COR-L47 (cell line): ENCODE results near the gene STIM1.
"Not testable (repeated sequence)": the region's sequence is repeated elsewhere in the genome, so short reads cannot be mapped to it uniquely, and the experiment has no call there.

Source experiments
- DNase-seq: peaks from one replicate; lab custom pipeline; 2025; lab: John Stamatoyannopoulos, UW

Gene STIM1

GRCh38 chr11:3854977-3855807 is at the start of gene STIM1:
Gene STIM1 (plus strand): TSS chr11:3855664. CDS start chr11:3856271, 607 bp downstream.
- peak; percentile 93 for DNase-seq

- DNase-seq = peak; percentile 63
These were observed 47.3 kb upstream of the STIM1 start, which contains the start of gene PGAP2 for GRCh38 chr11:3807909-3808860. Gene PGAP2 (plus strand): TSS chr11:3808560. CDS start chr11:3811260, 2,700 bp downstream.

- peak; percentile 47 for DNase-seq
These were observed 46.4 kb upstream of the STIM1 start for GRCh38 chr11:3808861-3809623.

- DNase-seq = no peak
These were observed 45.9 kb upstream of the STIM1 start for GRCh38 chr11:3809624-3809928.

- DNase-seq = no peak
These were observed 45.0 kb upstream of the STIM1 start for GRCh38 chr11:3810446-3810845.

GRCh38 chr11:3810951-3811350 is 44.5 kb upstream of the STIM1 start:
- no peak for DNase-seq

- DNase-seq = not testable (repeated sequence)
These were observed 40.6 kb upstream of the STIM1 start for GRCh38 chr11:3814832-3815231.

- DNase-seq = no peak
These were observed 39.6 kb upstream of the STIM1 start for GRCh38 chr11:3815845-3816244.

- no peak for DNase-seq
These were observed 38.8 kb upstream of the STIM1 start for GRCh38 chr11:3816673-3817072.

- DNase-seq = no peak
These were observed 38.2 kb upstream of the STIM1 start for GRCh38 chr11:3817181-3817800.

- no peak for DNase-seq
These were observed 34.5 kb upstream of the STIM1 start for GRCh38 chr11:3820971-3821370.

- DNase-seq = no peak
These were observed 33.2 kb upstream of the STIM1 start for GRCh38 chr11:3822312-3822711.

- DNase-seq = no peak
These were observed 32.2 kb upstream of the STIM1 start for GRCh38 chr11:3823303-3823702.

GRCh38 chr11:3823762-3824506 is 31.5 kb upstream of the STIM1 start:
- no peak for DNase-seq

GRCh38 chr11:3824714-3825472 is 30.6 kb upstream of the STIM1 start:
- DNase-seq = peak; percentile 3

GRCh38 chr11:3825473-3826154 is 29.9 kb upstream of the STIM1 start:
- no peak for DNase-seq

- no peak for DNase-seq
These were observed 28.7 kb upstream of the STIM1 start for GRCh38 chr11:3826721-3827120.

- DNase-seq = no peak
These were observed 27.9 kb upstream of the STIM1 start for GRCh38 chr11:3827434-3828186.

- DNase-seq = no peak
These were observed 25.4 kb upstream of the STIM1 start for GRCh38 chr11:3830088-3830487.
